Measurements from ENCODE around the gene ATXN1.

DNA sequence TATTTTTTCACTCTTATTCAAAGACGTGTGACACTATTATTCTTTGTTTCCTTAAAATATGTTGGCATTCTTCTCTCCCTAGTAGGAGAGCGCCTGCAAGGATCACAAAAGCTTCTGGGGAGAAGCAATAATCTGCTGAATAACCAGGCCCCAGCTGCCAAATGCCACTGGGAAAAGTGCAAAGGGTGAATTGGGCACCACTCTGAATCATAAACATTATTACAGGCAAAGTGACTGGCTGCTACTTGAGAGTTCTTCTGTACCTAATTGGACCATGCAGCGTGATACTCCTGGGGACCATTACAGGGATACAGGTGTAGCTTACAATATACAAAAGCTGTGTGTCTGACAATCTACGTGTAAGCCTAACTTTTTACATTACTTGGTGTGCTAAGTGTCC, 152.8 kb downstream of the ATXN1 start:
- TF ChIP-seq CTCF (IDR thresholded peaks at IDR 0.05; ENCODE audit: low read depth, low read length) (no peak), EZH2phosphoT487 (IDR thresholded peaks at IDR 0.05; ENCODE audit: low read depth) (no peak)
